Activated CD4-positive, alpha-beta T cell treated with anti-CD3 and anti-CD28 coated beads, Interleukin-2, Interleukin-4, amounts not matched to agents 100 ng/mL and 50 ng/mL, durations not matched to agents 16 hours and 8 hours (primary cell): ENCODE results near the gene TBC1D16.
"Not testable (repeated sequence)": the region's sequence is repeated elsewhere in the genome, so short reads cannot be mapped to it uniquely, and the experiment has no call there.

Experiments
- DNase-seq: peaks from one replicate; pipeline ENCODE4 v3.0.0-alpha.2; 2020; ENCODE audit warnings: low spot score

Gene TBC1D16

GRCh38 chr17:79913896-79914812 lies 121.5 kb downstream of the TBC1D16 start:
- DNase-seq: no peak

GRCh38 chr17:79913451-79913850 lies 122.2 kb downstream of the TBC1D16 start:
- no peak for DNase-seq

GRCh38 chr17:79912552-79913330 lies 122.9 kb downstream of the TBC1D16 start:
- no peak for DNase-seq

GRCh38 chr17:79911430-79912399 lies 124.0 kb downstream of the TBC1D16 start:
- no peak for DNase-seq

GRCh38 chr17:79910985-79911361 lies 124.7 kb downstream of the TBC1D16 start:
- DNase-seq: no peak

- no peak for DNase-seq
These were observed 126.6 kb downstream of the TBC1D16 start for GRCh38 chr17:79909121-79909520.

GRCh38 chr17:79907850-79908249 lies 127.8 kb downstream of the TBC1D16 start:
- no peak for DNase-seq

- DNase-seq: no peak
These were observed 128.4 kb downstream of the TBC1D16 start for GRCh38 chr17:79907217-79907715.

- DNase-seq: no peak
These were observed 129.8 kb downstream of the TBC1D16 start for GRCh38 chr17:79905832-79906231.

- no peak for DNase-seq
These were observed 130.8 kb downstream of the TBC1D16 start for GRCh38 chr17:79904865-79905264.

- DNase-seq: no peak
These were observed 133.4 kb downstream of the TBC1D16 start for GRCh38 chr17:79902146-79902791.

- no peak for DNase-seq
These were observed 134.5 kb downstream of the TBC1D16 start for GRCh38 chr17:79901131-79901530.

GRCh38 chr17:79899584-79899983 lies 136.1 kb downstream of the TBC1D16 start:
- DNase-seq: no peak

GRCh38 chr17:79897243-79898063 lies 138.2 kb downstream of the TBC1D16 start:
- DNase-seq: no peak

GRCh38 chr17:79893457-79893856 lies 142.2 kb downstream of the TBC1D16 start:
- not testable (repeated sequence) for DNase-seq

- no peak for DNase-seq
These were observed 143.0 kb downstream of the TBC1D16 start for GRCh38 chr17:79892457-79893241.

GRCh38 chr17:79891113-79891730 lies 144.4 kb downstream of the TBC1D16 start:
- DNase-seq: no peak

GRCh38 chr17:79890706-79891105 lies 145.0 kb downstream of the TBC1D16 start:
- DNase-seq: no peak
